Measurements from ENCODE around the gene LARGE1.

DNA sequence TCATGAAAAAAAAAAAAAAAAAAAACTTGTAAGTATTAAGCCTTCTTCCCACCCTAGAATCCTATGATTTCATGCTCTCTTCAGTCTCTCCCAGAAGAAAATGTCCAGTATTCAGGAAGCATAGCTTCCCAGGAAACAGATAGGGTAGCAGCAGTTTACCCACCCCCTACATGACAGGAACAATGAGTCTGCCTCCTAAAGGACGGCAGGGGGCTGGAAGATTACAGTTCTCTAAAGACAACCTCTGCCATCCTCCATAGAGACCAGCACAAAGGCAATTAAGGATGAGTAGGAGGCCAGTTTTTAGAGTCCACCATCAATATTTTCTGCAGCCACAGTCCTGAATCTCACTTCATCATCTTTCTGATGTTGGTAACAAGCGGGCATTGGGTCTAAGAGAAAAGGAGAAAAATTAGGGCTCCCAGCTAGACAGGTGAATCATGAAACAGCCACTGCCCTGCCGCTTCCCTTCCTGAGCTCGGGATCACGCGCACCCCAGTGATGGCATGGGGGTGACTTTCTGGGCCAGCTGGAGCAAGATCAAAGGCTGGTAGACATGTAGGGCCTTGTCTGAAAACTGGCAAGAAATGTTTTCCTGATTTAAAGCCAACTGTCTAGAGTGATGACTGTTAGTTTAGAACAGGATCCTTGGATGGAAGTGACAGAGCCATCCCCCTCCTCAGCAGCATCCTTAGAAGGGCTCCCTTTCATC lies 322.8 kb downstream of the LARGE1 start:
- TF ChIP-seq CTCF (IDR thresholded peaks at IDR 0.05), result no peak
- no peak for TF ChIP-seq POLR2A (IDR thresholded peaks at IDR 0.05)

All from uterus (tissue), 2 donors.